Stomach (tissue), 4 donors: Measurements from ENCODE around the gene IQGAP2.

ENCODE experiments used
- EP300 ChIP-seq: sonication (generic); formaldehyde crosslinking; IDR thresholded peaks from one replicate; pipeline ENCODE4 v1.6.1; 2017; ENCODE audit warnings: antibody characterized with exemption
- POLR2A ChIP-seq, 4 donors: fragments of 450-650 bp; IDR thresholded peaks; one replicate each; pipeline ENCODE4 v1.6.1; 2016; ENCODE audit warnings: antibody characterized with exemption in 4 of 4, control low read depth in 2 of 4, mild to moderate bottlenecking in 1 of 4, moderate library complexity in 1 of 4
- POLR2AphosphoS5 ChIP-seq, 3 donors: sonication (generic); formaldehyde crosslinking; IDR thresholded peaks; one replicate each; pipeline ENCODE4 v1.6.1; 2016; ENCODE audit warnings: antibody characterized with exemption in 3 of 3
- TF ChIP-seq, protein P1 (sequence below), 7 experiments: fragments of 450-650 bp in 4 of 7; fragments of 200-600 bp in 3 of 7; sonication (generic) in 3 of 7; IDR thresholded peaks; one replicate each; pipeline ENCODE4 v1.5.1; 2016 to 2019; ENCODE audit warnings: antibody characterized with exemption in 7 of 7, control low read depth in 2 of 7, mild to moderate bottlenecking in 1 of 7

DNA sequence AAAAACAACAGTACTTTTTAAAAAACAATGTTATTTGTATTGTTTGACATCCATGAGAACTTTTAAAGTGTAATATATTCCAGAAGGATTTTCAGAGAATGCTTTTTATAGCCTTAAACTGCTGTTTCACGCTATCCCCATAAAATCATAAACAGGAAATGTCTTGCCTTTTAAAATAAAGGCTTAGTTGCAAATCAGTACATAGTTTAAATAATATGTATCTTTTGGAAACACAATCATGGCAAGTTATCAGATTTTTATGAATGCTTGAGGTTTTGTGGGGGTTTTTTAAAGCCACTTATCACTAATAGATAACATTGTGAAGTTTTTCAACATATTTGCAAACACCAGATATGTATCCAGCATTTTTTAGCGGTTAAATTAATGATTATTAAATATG, 257.3 kb downstream of the IQGAP2 start:
- TF ChIP-seq EP300 (no peak), POLR2A (IDR thresholded peaks at IDR 0.05) (no peak), POLR2AphosphoS5 (IDR thresholded peaks at IDR 0.05) (no peak)
- TF ChIP-seq, protein P1, sequence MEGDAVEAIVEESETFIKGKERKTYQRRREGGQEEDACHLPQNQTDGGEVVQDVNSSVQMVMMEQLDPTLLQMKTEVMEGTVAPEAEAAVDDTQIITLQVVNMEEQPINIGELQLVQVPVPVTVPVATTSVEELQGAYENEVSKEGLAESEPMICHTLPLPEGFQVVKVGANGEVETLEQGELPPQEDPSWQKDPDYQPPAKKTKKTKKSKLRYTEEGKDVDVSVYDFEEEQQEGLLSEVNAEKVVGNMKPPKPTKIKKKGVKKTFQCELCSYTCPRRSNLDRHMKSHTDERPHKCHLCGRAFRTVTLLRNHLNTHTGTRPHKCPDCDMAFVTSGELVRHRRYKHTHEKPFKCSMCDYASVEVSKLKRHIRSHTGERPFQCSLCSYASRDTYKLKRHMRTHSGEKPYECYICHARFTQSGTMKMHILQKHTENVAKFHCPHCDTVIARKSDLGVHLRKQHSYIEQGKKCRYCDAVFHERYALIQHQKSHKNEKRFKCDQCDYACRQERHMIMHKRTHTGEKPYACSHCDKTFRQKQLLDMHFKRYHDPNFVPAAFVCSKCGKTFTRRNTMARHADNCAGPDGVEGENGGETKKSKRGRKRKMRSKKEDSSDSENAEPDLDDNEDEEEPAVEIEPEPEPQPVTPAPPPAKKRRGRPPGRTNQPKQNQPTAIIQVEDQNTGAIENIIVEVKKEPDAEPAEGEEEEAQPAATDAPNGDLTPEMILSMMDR (IDR thresholded peaks at IDR 0.05), result no peak
